GM18909 (cell line): Measurements from ENCODE around the gene FZR1.

Experiments used
- ATAC-seq: cut with Tn5 transposase; IDR thresholded peaks from one replicate; pipeline ENCODE4 v1.9.1; 2021; ENCODE audit warnings: mild to moderate bottlenecking; ENCODE audit not compliant: unreplicated experiment, poor library complexity

Gene FZR1

GRCh38 chr19:3505598-3506383 lies at the start of gene FZR1:
TSS of gene FZR1 (plus strand) at chr19:3506311. CDS start at chr19:3522990, 16,679 bp downstream.
- peak; percentile 85 for ATAC-seq

DNA sequence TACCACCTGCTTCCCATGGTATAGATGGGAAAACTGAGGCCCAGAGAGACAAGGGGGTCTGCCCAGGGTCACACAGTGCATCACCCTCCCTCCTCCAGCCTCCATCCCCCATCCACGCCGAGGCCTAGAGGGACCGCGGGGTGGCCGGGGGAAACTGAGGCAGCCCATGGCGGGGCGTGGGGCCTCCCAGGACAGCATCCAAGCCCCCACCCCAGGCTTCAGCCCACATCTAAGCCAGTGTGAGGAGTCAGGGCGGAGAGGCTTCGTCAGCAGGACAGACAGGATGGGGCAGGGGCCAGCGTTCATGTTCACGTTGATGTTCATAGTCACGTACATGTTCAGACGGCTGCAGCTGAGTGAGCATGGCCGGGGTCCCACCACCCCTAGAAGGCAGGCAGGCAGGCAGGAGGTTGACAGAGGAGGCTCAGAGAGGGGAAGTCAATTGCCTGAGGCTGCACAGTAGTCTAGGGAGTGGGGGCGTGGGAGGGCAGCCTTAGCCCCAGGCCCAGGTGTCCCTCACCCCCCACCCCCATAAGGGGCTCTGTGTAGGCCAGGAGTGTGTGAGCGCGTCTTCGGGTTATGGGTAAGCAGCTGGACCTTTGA lies 49.1 kb upstream of the FZR1 start:
- no peak for ATAC-seq

- ATAC-seq = no peak
These were observed 48.4 kb upstream of the FZR1 start for GRCh38 chr19:3457528-3458228.

GRCh38 chr19:3458229-3459088 lies 47.7 kb upstream of the FZR1 start:
- no peak for ATAC-seq

GRCh38 chr19:3459089-3459881 lies 46.8 kb upstream of the FZR1 start:
- ATAC-seq = no peak

- no peak for ATAC-seq
These were observed 46.0 kb upstream of the FZR1 start for GRCh38 chr19:3459965-3460582.

- no peak for ATAC-seq
These were observed 43.0 kb upstream of the FZR1 start for GRCh38 chr19:3462991-3463713.

GRCh38 chr19:3463714-3464586 lies 42.2 kb upstream of the FZR1 start:
- no peak for ATAC-seq

DNA sequence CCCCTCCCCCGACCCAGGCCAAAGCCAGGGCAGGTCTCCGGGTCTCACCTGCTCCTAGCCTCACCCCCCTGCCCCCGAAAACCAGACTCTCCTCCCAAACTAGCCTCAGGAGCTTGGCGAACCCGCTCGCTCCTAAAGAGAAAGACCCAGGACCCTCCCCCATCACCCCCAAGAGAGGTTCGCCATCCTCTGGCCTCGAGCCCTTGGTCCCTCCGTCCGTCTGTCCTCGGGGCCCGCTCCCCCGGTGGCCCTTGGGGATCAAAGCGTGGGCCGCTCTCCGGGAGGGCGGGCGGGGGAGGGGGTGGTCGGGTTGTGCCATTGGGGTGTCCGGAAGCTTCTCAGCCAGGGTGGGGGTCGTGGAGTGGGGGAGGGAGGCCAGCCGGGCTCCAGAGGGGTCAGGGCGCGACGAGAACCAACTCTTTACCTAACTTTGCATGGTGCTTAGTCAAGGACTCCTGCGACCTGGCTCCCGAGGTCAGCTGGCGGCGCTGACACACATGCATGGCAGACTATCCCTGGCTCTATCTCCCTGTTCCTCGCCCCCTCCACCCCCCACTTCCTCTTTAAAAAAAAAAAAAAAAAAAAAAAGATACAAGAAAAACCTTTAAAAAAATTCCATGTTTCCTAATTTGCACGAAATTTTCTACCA lies 41.4 kb upstream of the FZR1 start:
- ATAC-seq = no peak

- ATAC-seq = no peak
These were observed 40.6 kb upstream of the FZR1 start for GRCh38 chr19:3465552-3465951.

- ATAC-seq = no peak
These were observed 39.5 kb upstream of the FZR1 start for GRCh38 chr19:3466635-3467034.

GRCh38 chr19:3467437-3468198 lies 38.5 kb upstream of the FZR1 start:
- no peak for ATAC-seq

DNA sequence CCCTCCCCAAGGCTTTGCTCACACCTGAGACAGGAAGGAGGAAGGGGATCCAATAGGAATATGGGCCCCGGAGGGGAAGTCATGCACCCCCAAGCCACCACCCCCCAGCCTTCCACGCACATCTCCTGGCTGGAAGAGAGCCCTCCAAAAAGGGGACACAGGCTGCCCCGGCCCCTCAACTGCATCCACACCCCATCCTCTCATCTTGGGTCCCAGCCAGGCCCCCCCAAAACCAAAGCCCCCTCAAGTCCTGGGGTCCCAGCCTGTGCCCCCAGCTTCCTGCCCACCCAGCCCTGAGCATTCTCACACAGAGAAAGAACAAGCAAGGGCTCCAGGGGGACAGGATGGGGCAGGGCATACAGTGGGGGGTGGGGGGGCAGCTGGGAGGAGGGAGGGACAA lies 37.9 kb upstream of the FZR1 start:
- no peak for ATAC-seq

DNA sequence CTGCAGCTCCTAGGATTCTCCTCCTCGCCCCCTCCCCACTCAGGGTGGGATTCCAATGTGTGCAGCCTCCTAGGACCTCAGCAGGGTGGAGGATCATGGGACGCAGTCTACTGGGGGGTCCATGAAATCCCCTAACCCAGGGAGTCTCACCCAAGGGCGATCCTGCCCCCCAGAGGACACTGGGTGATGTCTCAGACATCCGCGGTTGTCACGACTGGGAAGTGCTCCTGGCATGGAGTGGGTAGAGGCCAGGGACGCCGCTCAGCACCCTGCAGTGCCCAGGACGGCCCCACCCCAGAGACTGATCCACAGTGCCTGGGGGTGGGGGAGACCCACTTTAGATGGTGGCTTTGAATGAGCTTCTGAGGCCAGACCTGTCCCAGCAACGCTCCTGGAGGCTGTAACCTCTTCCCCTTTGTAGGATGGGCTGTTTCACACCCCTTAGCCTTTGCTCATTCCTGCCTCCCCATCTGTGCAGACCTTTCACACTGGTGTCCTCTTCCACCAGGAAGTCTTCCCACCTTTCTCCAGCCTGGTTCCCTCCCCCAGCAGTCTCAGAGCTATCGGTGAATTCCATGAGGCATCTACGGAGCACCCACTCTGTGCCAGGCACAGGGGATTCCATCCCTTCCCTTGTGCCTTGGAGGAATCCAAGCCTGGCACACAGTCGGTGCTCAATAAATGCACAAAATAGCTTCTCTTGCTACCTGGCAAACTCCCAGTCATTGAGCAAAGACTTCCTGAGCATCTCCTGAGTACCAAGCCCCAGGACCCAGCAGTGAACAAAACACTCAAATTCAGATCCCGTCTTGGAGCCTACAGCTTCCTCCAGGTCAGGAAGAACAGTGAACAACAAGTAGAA lies 36.2 kb upstream of the FZR1 start:
- ATAC-seq = no peak

GRCh38 chr19:3470500-3471128 lies 35.5 kb upstream of the FZR1 start:
- no peak for ATAC-seq
